Uterus (tissue), 4 donors: ENCODE measurements around the gene GRHL3. TPM values are rescaled to one million over a fixed set of nuclear protein-coding genes. Genes with fewer than 3 reads are reported as not detected.
A peak's percentile ranks its signal among the peaks of the same experiment; 100 is the strongest.

Source experiments
- DNase-seq, 2 donors: peaks; one replicate each; pipeline ENCODE4 v3.0.0-alpha.2; 2019 to 2020
- H3K27ac ChIP-seq, 2 donors: fragments of 200-600 bp; sonication (generic); 1 replicate in 1 of 2; 2 replicates in 1 of 2; pipeline ENCODE4 v1.5.1; 2016 to 2018
- H3K27me3 ChIP-seq, 2 donors: fragments of 200-600 bp; sonication (generic); one replicate each; pipeline ENCODE4 v1.5.1; 2018 to 2019; ENCODE audit warnings: control low read depth in 1 of 2
- H3K36me3 ChIP-seq, 2 donors: fragments of 200-600 bp; sonication (generic); one replicate each; pipeline ENCODE4 v1.5.1; 2019; ENCODE audit warnings: control low read depth in 1 of 2
- H3K4me1 ChIP-seq, 2 donors: fragments of 200-600 bp; sonication (generic); one replicate each; pipeline ENCODE4 v1.5.1; 2018 to 2019; ENCODE audit warnings: control low read depth in 1 of 2
- H3K4me3 ChIP-seq, 2 donors: fragments of 200-600 bp; sonication (generic); 1 replicate in 1 of 2; 2 replicates in 1 of 2; pipeline ENCODE4 v1.5.1; 2018 to 2019; ENCODE audit warnings: mild to moderate bottlenecking in 1 of 2
- H3K9me3 ChIP-seq, 2 donors: fragments of 200-600 bp; sonication (generic); one replicate each; pipeline ENCODE4 v1.5.1; 2019; ENCODE audit warnings: control low read depth in 1 of 2
- POLR2A ChIP-seq, 2 donors: fragments of 450-650 bp; IDR thresholded peaks; one replicate each; pipeline ENCODE4 v1.6.1; 2016; ENCODE audit warnings: antibody characterized with exemption in 2 of 2, mild to moderate bottlenecking in 1 of 2, moderate library complexity in 1 of 2
- intact Hi-C: fragments of 100-400 bp; cut with DNase I; formaldehyde crosslinking; loops from one replicate; pipeline ENCODE4 v1.15.1; 2023; ENCODE audit warnings: low total_unique reads
- total RNA-seq, 4 donors: library from RNA; depleted of rRNA in 3 of 4; stranded (reverse); fragments of >200 nt in 3 of 4; gene quantifications; one replicate each; pipeline versions ENCODE4 v1.1.0 to v1.2.4, GENCODE V29; 2014 to 2023
- TF ChIP-seq, protein P1 (sequence below), 4 experiments: fragments of 200-600 bp in 2 of 4; fragments of 450-650 bp in 2 of 4; sonication (generic) in 2 of 4; IDR thresholded peaks; one replicate each; pipeline ENCODE4 v1.5.1; 2016 to 2019; ENCODE audit warnings: antibody characterized with exemption in 4 of 4, mild to moderate bottlenecking in 2 of 4, moderate library complexity in 1 of 4
- donor health status: DM: yes; HTN: yes; CAD: no.

Gene GRHL3
- total RNA-seq, 4 donors from 2014 or later: 0.15 to 0.35 TPM; not detected in 2

DNA sequence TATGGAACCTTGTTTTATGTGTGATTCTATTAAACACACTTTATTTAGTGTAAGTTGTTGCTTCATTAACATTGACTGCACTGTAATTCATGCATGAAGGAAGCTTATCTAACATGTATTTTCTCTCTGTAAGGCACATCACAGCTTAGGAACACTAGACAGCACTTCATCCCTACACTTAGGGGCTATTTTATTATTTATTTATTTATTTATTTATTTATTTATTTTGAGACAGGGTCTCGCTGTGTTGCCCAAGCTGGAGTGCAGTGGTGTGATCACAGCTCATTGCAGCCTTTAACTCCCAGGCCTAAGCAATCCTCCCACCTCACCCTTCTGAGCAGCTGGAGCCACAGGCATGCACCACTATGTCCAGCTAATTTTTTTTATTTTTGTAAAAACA is 30.7 kb upstream of the GRHL3 start:
- Histone ChIP-seq H3K9me3 (no peaks in the 10 kb centered on the region), H3K36me3 (no peaks in the 10 kb centered on the region), H3K27me3 (no peaks in the 10 kb centered on the region), H3K27ac (no peak overlapping the region), H3K4me1 (peaks cover 0 to 7% of the 10 kb centered on the region in 2 donors), H3K4me3 (no peak overlapping the region)
- DNase-seq: no peak
- TF ChIP-seq, protein P1, sequence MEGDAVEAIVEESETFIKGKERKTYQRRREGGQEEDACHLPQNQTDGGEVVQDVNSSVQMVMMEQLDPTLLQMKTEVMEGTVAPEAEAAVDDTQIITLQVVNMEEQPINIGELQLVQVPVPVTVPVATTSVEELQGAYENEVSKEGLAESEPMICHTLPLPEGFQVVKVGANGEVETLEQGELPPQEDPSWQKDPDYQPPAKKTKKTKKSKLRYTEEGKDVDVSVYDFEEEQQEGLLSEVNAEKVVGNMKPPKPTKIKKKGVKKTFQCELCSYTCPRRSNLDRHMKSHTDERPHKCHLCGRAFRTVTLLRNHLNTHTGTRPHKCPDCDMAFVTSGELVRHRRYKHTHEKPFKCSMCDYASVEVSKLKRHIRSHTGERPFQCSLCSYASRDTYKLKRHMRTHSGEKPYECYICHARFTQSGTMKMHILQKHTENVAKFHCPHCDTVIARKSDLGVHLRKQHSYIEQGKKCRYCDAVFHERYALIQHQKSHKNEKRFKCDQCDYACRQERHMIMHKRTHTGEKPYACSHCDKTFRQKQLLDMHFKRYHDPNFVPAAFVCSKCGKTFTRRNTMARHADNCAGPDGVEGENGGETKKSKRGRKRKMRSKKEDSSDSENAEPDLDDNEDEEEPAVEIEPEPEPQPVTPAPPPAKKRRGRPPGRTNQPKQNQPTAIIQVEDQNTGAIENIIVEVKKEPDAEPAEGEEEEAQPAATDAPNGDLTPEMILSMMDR (IDR thresholded peaks at IDR 0.05): no peak
- no peak for TF ChIP-seq POLR2A (IDR thresholded peaks at IDR 0.05)
- intact Hi-C loops: no loop called here

DNA sequence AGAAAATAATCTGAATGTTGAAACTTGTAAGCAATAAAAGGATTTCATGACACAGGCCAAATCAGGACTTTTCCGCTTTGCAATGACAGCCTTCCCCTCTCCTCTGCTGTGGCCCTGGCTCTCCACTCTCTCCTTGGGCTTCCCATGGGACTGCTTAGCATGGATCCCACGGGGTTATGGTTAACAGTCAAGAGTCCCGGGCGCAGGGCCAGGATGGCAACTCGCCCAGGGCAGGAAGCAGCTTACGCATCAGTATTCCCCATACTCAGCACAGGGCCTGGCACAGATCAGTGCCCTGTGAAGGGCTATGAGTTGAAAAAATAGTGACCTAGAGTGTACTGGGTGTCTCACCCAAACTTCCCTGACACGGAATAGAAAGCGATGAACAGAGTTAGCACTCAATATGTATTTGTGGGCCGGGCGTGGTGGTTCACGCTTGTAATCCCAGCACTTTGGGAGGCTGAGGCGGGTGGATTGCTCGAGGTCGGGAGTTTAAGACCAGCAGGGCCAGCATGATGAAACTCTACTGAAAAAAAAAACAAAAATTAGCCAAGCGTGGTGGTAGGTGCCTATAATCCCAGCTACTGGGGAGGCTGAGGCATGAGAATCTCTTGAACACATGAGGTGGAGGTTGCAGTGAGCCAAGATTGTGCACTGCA is 29.1 kb upstream of the GRHL3 start:
- DNase-seq: peak; percentile 64 to 72
- TF ChIP-seq, protein P1 (IDR thresholded peaks at IDR 0.05): no peak
- no peak for TF ChIP-seq POLR2A (IDR thresholded peaks at IDR 0.05)
- no peaks in the 10 kb centered on the region for H3K36me3 ChIP-seq
- H3K27ac ChIP-seq: no peak overlapping the region
- H3K9me3 ChIP-seq: no peaks in the 10 kb centered on the region
- H3K4me1 ChIP-seq: peaks cover 5 to 9% of the 10 kb centered on the region in 2 donors
- intact Hi-C loops: no loop called here
- H3K4me3 ChIP-seq: no peak overlapping the region
- H3K27me3 ChIP-seq: no peaks in the 10 kb centered on the region

DNA sequence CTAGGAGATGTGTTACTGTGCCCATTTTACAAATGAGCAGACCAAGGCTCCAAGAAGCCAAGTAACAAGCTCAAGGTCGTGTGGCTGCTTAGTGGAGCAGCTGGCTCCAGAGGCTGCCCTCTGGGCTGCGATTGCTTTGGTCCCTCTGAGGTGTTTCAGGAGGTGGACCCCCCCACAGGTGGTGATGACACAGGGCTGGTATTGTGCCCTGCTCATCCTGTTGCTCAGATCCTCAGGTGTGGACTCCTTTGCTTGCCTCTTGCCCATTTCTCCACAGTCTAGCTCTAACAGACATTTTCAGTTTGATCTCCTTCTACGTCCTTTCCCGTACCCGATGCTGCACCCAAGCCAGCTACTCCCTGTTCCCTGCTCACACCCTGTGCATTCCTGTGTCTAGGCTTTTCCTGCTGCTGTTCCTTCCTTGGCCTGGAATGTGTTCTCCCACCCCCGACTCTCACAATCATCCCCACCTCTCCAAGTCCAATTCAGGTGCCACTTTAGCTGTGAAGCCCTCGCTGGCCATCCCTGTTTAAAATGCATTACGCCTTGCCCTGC is 28.1 kb upstream of the GRHL3 start:
- Histone ChIP-seq H3K36me3 (no peaks in the 10 kb centered on the region), H3K4me3 (no peak overlapping the region), H3K27ac (no peak overlapping the region), H3K27me3 (no peaks in the 10 kb centered on the region), H3K4me1 (peaks cover 11 to 12% of the 10 kb centered on the region in 2 donors), H3K9me3 (no peaks in the 10 kb centered on the region)
- intact Hi-C loops: no loop called here
- DNase-seq: no peak
- TF ChIP-seq, protein P1 (IDR thresholded peaks at IDR 0.05): no peak
- TF ChIP-seq POLR2A (IDR thresholded peaks at IDR 0.05): no peak

DNA sequence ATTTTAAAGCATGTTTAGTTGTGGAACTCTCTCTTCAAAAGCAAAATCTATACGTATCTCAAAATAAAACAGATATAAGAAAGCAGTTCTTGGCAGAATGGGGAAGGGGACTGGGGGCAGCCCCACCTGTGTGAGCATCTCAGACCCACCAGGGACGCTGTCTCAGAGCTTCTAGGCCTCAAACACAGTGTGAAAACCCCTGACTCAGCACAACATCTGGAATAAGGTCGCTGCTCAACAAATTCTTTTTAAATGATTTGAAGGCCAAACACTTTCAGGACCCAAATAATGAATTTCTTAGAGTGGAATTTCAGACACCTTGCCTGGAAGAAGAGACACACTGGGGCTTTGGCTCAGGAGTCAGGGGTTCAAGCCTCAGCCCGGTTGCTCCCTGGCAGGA is 27.1 kb upstream of the GRHL3 start:
- H3K36me3 ChIP-seq: no peaks in the 10 kb centered on the region
- no peak overlapping the region for H3K27ac ChIP-seq
- H3K9me3 ChIP-seq: no peaks in the 10 kb centered on the region
- intact Hi-C loops: no loop called here
- H3K4me3 ChIP-seq: no peak overlapping the region
- peaks cover 11 to 12% of the 10 kb centered on the region in 2 donors for H3K4me1 ChIP-seq
- no peaks in the 10 kb centered on the region for H3K27me3 ChIP-seq
- no peak for TF ChIP-seq POLR2A (IDR thresholded peaks at IDR 0.05)
- TF ChIP-seq, protein P1 (IDR thresholded peaks at IDR 0.05): no peak
- DNase-seq: no peak

DNA sequence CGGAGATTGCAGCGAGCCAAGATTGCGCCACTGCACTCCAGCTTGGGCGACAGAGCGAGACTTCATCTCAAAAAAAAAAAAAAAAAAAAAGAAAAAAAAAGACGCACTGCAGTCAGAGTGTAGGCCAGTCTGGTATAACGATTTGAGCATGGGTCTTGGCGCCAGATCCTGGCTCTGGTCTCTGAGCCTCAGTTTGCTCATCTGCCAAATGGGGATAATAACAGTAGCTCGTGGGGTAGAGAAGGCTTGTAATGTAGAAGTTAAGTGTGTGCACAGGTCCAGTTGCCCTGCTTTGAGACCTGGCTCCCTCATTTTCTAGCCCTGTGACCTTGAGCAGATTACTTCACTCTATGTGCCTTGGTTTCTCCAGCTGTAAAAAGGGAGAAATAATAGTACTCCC is 26.3 kb upstream of the GRHL3 start:
- no peaks in the 10 kb centered on the region for H3K27me3 ChIP-seq
- TF ChIP-seq, protein P1 (IDR thresholded peaks at IDR 0.05): no peak
- no peak for TF ChIP-seq POLR2A (IDR thresholded peaks at IDR 0.05)
- H3K4me3 ChIP-seq: no peak overlapping the region
- peaks cover 11 to 12% of the 10 kb centered on the region in 2 donors for H3K4me1 ChIP-seq
- no peaks in the 10 kb centered on the region for H3K36me3 ChIP-seq
- intact Hi-C loops: no loop called here
- H3K9me3 ChIP-seq: no peaks in the 10 kb centered on the region
- no peak for DNase-seq
- peak overlapping the region in 1 of 2 donors; percentile 88 for H3K27ac ChIP-seq
